SIG-M5 treated with dmso at 0.1 percent for 504 hours (cell line): ENCODE measurements around the gene LZTS2.
"Not testable (repeated sequence)": the region's sequence is repeated elsewhere in the genome, so short reads cannot be mapped to it uniquely, and the experiment has no call there.

Source experiments
- DNase-seq: peaks from one replicate; lab custom pipeline; 2025; ENCODE audit not compliant: unreplicated experiment; lab: John Stamatoyannopoulos, UW

Gene LZTS2

GRCh38 chr10:101031128-101031795 lies 31.7 kb downstream of the LZTS2 start, which contains the start of the genes PDZD7 and SFXN3:
Gene PDZD7 (minus strand): TSS chr10:101031129. CDS start chr10:101030219, 910 bp downstream.
Gene SFXN3 (plus strand): TSS chr10:101031234. CDS start chr10:101034695, 3,461 bp downstream.
- DNase-seq = peak; percentile 69

GRCh38 chr10:101031796-101032636 lies 32.4 kb downstream of the LZTS2 start:
- DNase-seq = peak; percentile 41

GRCh38 chr10:101032637-101033224 lies 33.1 kb downstream of the LZTS2 start:
- peak; percentile 71 for DNase-seq

- no peak for DNase-seq
These were observed 33.7 kb downstream of the LZTS2 start for GRCh38 chr10:101033276-101033675.

GRCh38 chr10:101034404-101034803 lies 34.8 kb downstream of the LZTS2 start:
- not testable (repeated sequence) for DNase-seq

- no peak for DNase-seq
These were observed 35.7 kb downstream of the LZTS2 start for GRCh38 chr10:101035314-101035713.

GRCh38 chr10:101035916-101036702 lies 36.5 kb downstream of the LZTS2 start:
- no peak for DNase-seq

GRCh38 chr10:101036726-101037125 lies 37.1 kb downstream of the LZTS2 start:
- no peak for DNase-seq

- DNase-seq = no peak
These were observed 38.9 kb downstream of the LZTS2 start for GRCh38 chr10:101038484-101038883.

GRCh38 chr10:101040061-101040460 lies 40.5 kb downstream of the LZTS2 start:
- DNase-seq = no peak

GRCh38 chr10:101040851-101041250 lies 41.2 kb downstream of the LZTS2 start:
- DNase-seq = no peak

- DNase-seq = peak; percentile 77
These were observed 41.7 kb downstream of the LZTS2 start for GRCh38 chr10:101041252-101041761.

- DNase-seq = no peak
These were observed 42.5 kb downstream of the LZTS2 start for GRCh38 chr10:101042118-101042517.

GRCh38 chr10:101042667-101043362 lies 43.2 kb downstream of the LZTS2 start:
- peak; percentile 92 for DNase-seq

GRCh38 chr10:101043363-101043707 lies 43.7 kb downstream of the LZTS2 start:
- no peak for DNase-seq

GRCh38 chr10:101044117-101044516 lies 44.5 kb downstream of the LZTS2 start:
- DNase-seq = no peak

GRCh38 chr10:101046332-101047238 lies 47.0 kb downstream of the LZTS2 start:
- DNase-seq = no peak

- DNase-seq = no peak
These were observed 47.7 kb downstream of the LZTS2 start for GRCh38 chr10:101047268-101047667.
